Osteoblast (primary cell): Measurements from ENCODE around the gene SAYSD1. TPM values are rescaled to one million over a fixed set of nuclear protein-coding genes. Genes with fewer than 3 reads are reported as not detected.

Experiments
- DNase-seq: peaks from one replicate; pipeline ENCODE4 v3.0.0; 2011; ENCODE audit warnings: low spot score, mixed read lengths; ENCODE audit not compliant: insufficient read length; ENCODE audit errors: missing footprints
- H2AFZ ChIP-seq: 2 replicates; pipeline ENCODE4 v1.6.0; 2011; ENCODE audit warnings: mild to moderate bottlenecking, low read length
- H3K27ac ChIP-seq: 2 replicates; pipeline ENCODE4 v1.5.1; 2011; ENCODE audit warnings: mild to moderate bottlenecking, low read depth, low read length, moderate library complexity
- H3K27me3 ChIP-seq: 2 replicates; pipeline ENCODE4 v1.6.0; 2012; ENCODE audit warnings: mild to moderate bottlenecking, control low read depth, inconsistent platforms, low read length, moderate library complexity; ENCODE audit not compliant: insufficient read depth
- H3K36me3 ChIP-seq: 2 replicates; pipeline ENCODE4 v1.5.1; 2011; ENCODE audit warnings: mild to moderate bottlenecking, low read length, control low read depth, moderate library complexity; ENCODE audit not compliant: insufficient read depth
- H3K4me1 ChIP-seq: 2 replicates; pipeline ENCODE4 v1.5.1; 2011; ENCODE audit warnings: mild to moderate bottlenecking, low read length, control low read depth, moderate library complexity; ENCODE audit not compliant: insufficient read depth
- H3K4me2 ChIP-seq: 2 replicates; pipeline ENCODE4 v1.6.0; 2011; ENCODE audit warnings: mild to moderate bottlenecking, low read length; ENCODE audit not compliant: insufficient read depth
- H3K4me3 ChIP-seq: fragments of 200-600 bp; sonication (generic); 3 replicates; pipeline ENCODE4 v1.5.1; 2012; ENCODE audit warnings: mild to moderate bottlenecking, low read length, inconsistent platforms; ENCODE audit not compliant: insufficient read depth
- H3K79me2 ChIP-seq: 2 replicates; pipeline ENCODE4 v1.6.0; 2012; ENCODE audit warnings: mild to moderate bottlenecking, low read length, control low read depth, inconsistent platforms; ENCODE audit not compliant: insufficient read depth
- H3K9me3 ChIP-seq: 2 replicates; pipeline ENCODE4 v1.5.1; 2011; ENCODE audit warnings: low read depth, low read length, control low read depth
- H4K20me1 ChIP-seq: 2 replicates; pipeline ENCODE4 v1.6.0; 2012; ENCODE audit warnings: mild to moderate bottlenecking, low read length, control low read depth; ENCODE audit not compliant: insufficient read depth
- CTCF ChIP-seq: IDR thresholded peaks from 2 replicates; pipeline ENCODE4 v1.5.1; 2011; ENCODE audit warnings: mild to moderate bottlenecking, low read depth, low read length, moderate library complexity; ENCODE audit errors: extremely low read depth
- total RNA-seq: library from RNA; depleted of rRNA; stranded (reverse); fragments of >200 nt; gene quantifications from 2 replicates; pipeline ENCODE4 v1.2.3, GENCODE V29; 2012

SAYSD1 gene
- total RNA-seq, 1 donor, result 31.1 TPM

- Histone ChIP-seq H3K36me3 (peaks cover 2% of the 10 kb centered on the region), H3K4me2 (peak overlapping the region; percentile 55), H3K27ac (no peak overlapping the region), H4K20me1 (peaks cover 9% of the 10 kb centered on the region), H2AFZ (no peak overlapping the region), H3K4me3 (no peak overlapping the region), H3K79me2 (no peaks in the 10 kb centered on the region), H3K27me3 (no peaks in the 10 kb centered on the region), H3K4me1 (peaks cover 14% of the 10 kb centered on the region), H3K9me3 (no peaks in the 10 kb centered on the region)
- no peak for DNase-seq
- TF ChIP-seq CTCF, result no peak
These were observed 12.2 kb downstream of the SAYSD1 start for GRCh38 chr6:39102821-39103136.

- no peak overlapping the region for H3K4me3 ChIP-seq
- no peak overlapping the region for H3K27ac ChIP-seq
- H4K20me1 ChIP-seq, result peaks cover 9% of the 10 kb centered on the region
- peaks cover 14% of the 10 kb centered on the region for H3K4me1 ChIP-seq
- H3K79me2 ChIP-seq, result no peaks in the 10 kb centered on the region
- H2AFZ ChIP-seq, result no peak overlapping the region
- no peaks in the 10 kb centered on the region for H3K9me3 ChIP-seq
- peak overlapping the region; percentile 55 for H3K4me2 ChIP-seq
- DNase-seq, result peak; percentile 57
- peaks cover 2% of the 10 kb centered on the region for H3K36me3 ChIP-seq
- H3K27me3 ChIP-seq, result no peaks in the 10 kb centered on the region
- TF ChIP-seq CTCF, result peak; percentile 54
These were observed 12.7 kb downstream of the SAYSD1 start for GRCh38 chr6:39102071-39102820.

GRCh38 chr6:39100358-39100757, 14.6 kb downstream of the SAYSD1 start:
- peaks cover 14% of the 10 kb centered on the region for H3K4me1 ChIP-seq
- no peak for TF ChIP-seq CTCF
- no peak overlapping the region for H3K27ac ChIP-seq
- H3K27me3 ChIP-seq, result no peaks in the 10 kb centered on the region
- no peak overlapping the region for H3K4me3 ChIP-seq
- no peaks in the 10 kb centered on the region for H3K9me3 ChIP-seq
- peaks cover 2% of the 10 kb centered on the region for H4K20me1 ChIP-seq
- H2AFZ ChIP-seq, result no peak overlapping the region
- no peaks in the 10 kb centered on the region for H3K79me2 ChIP-seq
- no peak for DNase-seq
- peaks cover 2% of the 10 kb centered on the region for H3K36me3 ChIP-seq
- H3K4me2 ChIP-seq, result no peak overlapping the region

GRCh38 chr6:39095578-39095977, 19.4 kb downstream of the SAYSD1 start:
- no peak for DNase-seq
- Histone ChIP-seq H3K27me3 (peaks cover under 1% of the 10 kb centered on the region), H3K36me3 (no peaks in the 10 kb centered on the region), H3K79me2 (no peaks in the 10 kb centered on the region), H3K27ac (no peak overlapping the region), H4K20me1 (no peaks in the 10 kb centered on the region), H3K4me1 (no peaks in the 10 kb centered on the region), H3K4me3 (no peak overlapping the region), H3K9me3 (no peaks in the 10 kb centered on the region), H2AFZ (no peak overlapping the region), H3K4me2 (no peak overlapping the region)
- TF ChIP-seq CTCF, result no peak
